H9 (cell line): ENCODE results near the gene SAA4. TPM values are rescaled to one million over a fixed set of nuclear protein-coding genes. Genes with fewer than 3 reads are reported as not detected.

Experiments used
- DNase-seq: peaks from one replicate; pipeline ENCODE4 v3.0.0-alpha.2; 2017
- H2AFZ ChIP-seq: one replicate; pipeline ENCODE4 v1.6.1; 2013; ENCODE audit warnings: mild to moderate bottlenecking, low read length, control low read depth, moderate library complexity
- H2AK5ac ChIP-seq: 2 replicates; pipeline ENCODE4 v1.6.1; 2013; ENCODE audit warnings: low read length, control low read depth, mixed read lengths; ENCODE audit not compliant: insufficient read length
- H2BK120ac ChIP-seq: one replicate; pipeline ENCODE4 v1.6.1; 2013; ENCODE audit warnings: low read depth, mild to moderate bottlenecking, low read length, control low read depth, inconsistent platforms; ENCODE audit not compliant: poor library complexity, severe bottlenecking
- H2BK12ac ChIP-seq: 2 replicates; pipeline ENCODE4 v1.6.1; 2013; ENCODE audit warnings: low read length, control low read depth, mixed read lengths, low read depth; ENCODE audit not compliant: insufficient read length
- H2BK15ac ChIP-seq: 2 replicates; pipeline ENCODE4 v1.6.1; 2013; ENCODE audit warnings: low read depth, low read length, control low read depth
- H2BK20ac ChIP-seq: one replicate; pipeline ENCODE4 v1.6.1; 2013; ENCODE audit warnings: low read depth, mild to moderate bottlenecking, low read length, control low read depth, inconsistent platforms; ENCODE audit not compliant: poor library complexity, severe bottlenecking
- H2BK5ac ChIP-seq: 2 replicates; pipeline ENCODE4 v1.6.1; 2013; ENCODE audit warnings: low read length, control low read depth, mixed read lengths; ENCODE audit not compliant: insufficient read length
- H3K14ac ChIP-seq: 2 replicates; pipeline ENCODE4 v1.6.1; 2013; ENCODE audit warnings: low read length, control low read depth; ENCODE audit not compliant: insufficient read depth
- H3K18ac ChIP-seq: 2 replicates; pipeline ENCODE4 v1.6.1; 2013; ENCODE audit warnings: low read depth, mild to moderate bottlenecking, mixed read lengths, low read length, control low read depth; ENCODE audit not compliant: insufficient read length
- H3K23ac ChIP-seq: 2 replicates; pipeline ENCODE4 v1.6.1; 2013; ENCODE audit warnings: low read length, control low read depth, mixed read lengths, low read depth; ENCODE audit not compliant: insufficient read length
- H3K23me2 ChIP-seq: 2 replicates; pipeline ENCODE4 v1.6.1; 2013; ENCODE audit warnings: low read depth, mild to moderate bottlenecking, mixed read lengths, low read length, control low read depth; ENCODE audit not compliant: insufficient read length, poor library complexity, severe bottlenecking
- H3K27ac ChIP-seq: 2 replicates; pipeline ENCODE4 v1.5.1; 2013; ENCODE audit warnings: low read length, control low read depth, mixed read lengths, low read depth; ENCODE audit not compliant: insufficient read length
- H3K27me3 ChIP-seq: 2 replicates; pipeline ENCODE4 v1.6.1; 2013; ENCODE audit warnings: low read length, control low read depth, inconsistent platforms; ENCODE audit not compliant: insufficient read depth
- H3K4ac ChIP-seq: 2 replicates; pipeline ENCODE4 v1.6.1; 2013; ENCODE audit warnings: low read depth, mild to moderate bottlenecking, control low read depth, inconsistent platforms, low read length, moderate library complexity
- H3K4me1 ChIP-seq: 2 replicates; pipeline ENCODE4 v1.6.1; 2013; ENCODE audit warnings: low read length, control low read depth, inconsistent platforms; ENCODE audit not compliant: insufficient read depth
- H3K4me2 ChIP-seq: 2 replicates; pipeline ENCODE4 v1.6.1; 2013; ENCODE audit warnings: low read length, control low read depth, mixed read lengths; ENCODE audit not compliant: insufficient read length, insufficient read depth
- H3K56ac ChIP-seq: 2 replicates; pipeline ENCODE4 v1.6.1; 2013; ENCODE audit warnings: low read depth, mild to moderate bottlenecking, mixed read lengths, low read length, control low read depth; ENCODE audit not compliant: insufficient read length
- H3K79me1 ChIP-seq: 2 replicates; pipeline ENCODE4 v1.6.1; 2013; ENCODE audit warnings: low read depth, mild to moderate bottlenecking, moderate library complexity, low read length, control low read depth, inconsistent platforms; ENCODE audit not compliant: insufficient read depth, poor library complexity, severe bottlenecking
- H3K79me2 ChIP-seq: 2 replicates; pipeline ENCODE4 v1.6.1; 2013; ENCODE audit warnings: low read length, control low read depth, inconsistent platforms; ENCODE audit not compliant: insufficient read depth
- H3K9ac ChIP-seq: 2 replicates; pipeline ENCODE4 v1.6.1; 2013; ENCODE audit warnings: low read length, control low read depth, mixed read lengths; ENCODE audit not compliant: insufficient read length; ENCODE audit errors: extremely low read depth
- H3K9me3 ChIP-seq: one replicate; pipeline ENCODE4 v1.6.1; 2013; ENCODE audit warnings: low read depth, low read length, inconsistent platforms; ENCODE audit not compliant: control insufficient read depth
- H3T11ph ChIP-seq: one replicate; pipeline ENCODE4 v1.6.1; 2013; ENCODE audit warnings: mild to moderate bottlenecking, low read length, control low read depth, inconsistent platforms
- H4K20me1 ChIP-seq: one replicate; pipeline ENCODE4 v1.6.1; 2013; ENCODE audit not compliant: control insufficient read depth, insufficient read length, insufficient read depth
- H4K5ac ChIP-seq: 2 replicates; pipeline ENCODE4 v1.6.1; 2013; ENCODE audit warnings: low read depth, mild to moderate bottlenecking, mixed read lengths, low read length, control low read depth; ENCODE audit not compliant: insufficient read length
- H4K8ac ChIP-seq: replicated peaks from 2 replicates; pipeline ENCODE4 v1.6.1; 2013; ENCODE audit warnings: low read length, control low read depth, mixed read lengths, low read depth; ENCODE audit not compliant: insufficient read length
- H4K91ac ChIP-seq: 2 replicates; pipeline ENCODE4 v1.6.1; 2013; ENCODE audit warnings: low read depth, mild to moderate bottlenecking, moderate library complexity, mixed read lengths, low read length, control low read depth; ENCODE audit not compliant: insufficient read length
- H3K27ac Mint-ChIP-seq, 3 experiments: 2 replicates in 2 of 3; 3 replicates in 1 of 3; pipeline ENCODE4 v1.8.0; 2020 to 2021; ENCODE audit warnings: mixed read lengths in 3 of 3, mild to moderate bottlenecking in 1 of 3, moderate library complexity in 1 of 3
- H3K27me3 Mint-ChIP-seq: 2 replicates; pipeline ENCODE4 v1.8.0; 2021; ENCODE audit warnings: low read depth, mild to moderate bottlenecking, moderate library complexity, mixed read lengths
- H3K36me3 Mint-ChIP-seq, 3 experiments: 2 replicates in 2 of 3; 3 replicates in 1 of 3; pipeline ENCODE4 v1.8.0; 2020 to 2021; ENCODE audit warnings: low read depth in 3 of 3, mixed read lengths in 3 of 3; ENCODE audit not compliant: insufficient read depth in 1 of 3
- H3K4me1 Mint-ChIP-seq, 2 experiments: 2 replicates each; pipeline ENCODE4 v1.8.0; 2020; ENCODE audit warnings: mixed read lengths in 2 of 2
- H3K4me3 Mint-ChIP-seq, 2 experiments: 2 replicates in 1 of 2; 3 replicates in 1 of 2; pipeline ENCODE4 v1.8.0; 2020 to 2021; ENCODE audit warnings: mild to moderate bottlenecking in 2 of 2, mixed read lengths in 2 of 2, moderate library complexity in 1 of 2
- H3K9me3 Mint-ChIP-seq, 2 experiments: 2 replicates in 1 of 2; 3 replicates in 1 of 2; pipeline ENCODE4 v1.8.0; 2020; ENCODE audit warnings: mild to moderate bottlenecking in 2 of 2, mixed read lengths in 2 of 2, moderate library complexity in 1 of 2
- CTCF ChIP-seq: fragments of 200-600 bp; sonication (generic); conservative IDR thresholded peaks from 3 replicates; pipeline ENCODE4 v1.8.0; 2021; ENCODE audit warnings: antibody characterized with exemption, mild to moderate bottlenecking
- WGBS: extraction: QIAGEN DNeasy Blood & Tissue Kit; methylation state at CpG from one replicate; pipeline ENCODE4 v1.1.7; 2013; ENCODE audit warnings: missing lambda C conversion rate, low lambda C conversion rate, mixed read lengths; ENCODE audit not compliant: insufficient read length; ENCODE audit errors: extremely low coverage; 5-methylcytosine and 5-hydroxymethylcytosine counted together
- total RNA-seq: library from RNA; stranded (reverse); gene quantifications from 2 replicates; pipeline ENCODE4 v1.2.1, GENCODE V29; 2021

The SAA4 gene
- total RNA-seq, 1 experiment from 2014 or later, result not detected

GRCh38 chr11:18280438-18281045 is 43.9 kb upstream of the SAA4 start:
- no peak overlapping the region for H3K27ac ChIP-seq

More at GRCh38 chr11:18280438-18281045, 43.9 kb upstream of the SAA4 start:
- Histone ChIP-seq H4K91ac (no peak overlapping the region), H2BK20ac (no peak overlapping the region), H2BK5ac (no peak overlapping the region), H4K5ac (no peak overlapping the region), H3K4ac (no peak overlapping the region), H3K18ac (no peak overlapping the region), H3K27me3 (no peaks in the 10 kb centered on the region), H2AK5ac (no peak overlapping the region), H3K4me1 (no peaks in the 10 kb centered on the region), H2AFZ (no peak overlapping the region), H3K4me2 (no peak overlapping the region), H2BK15ac (no peak overlapping the region), H4K8ac (no peak overlapping the region), H3K79me2 (no peaks in the 10 kb centered on the region), H3K79me1 (no peaks in the 10 kb centered on the region), H3K23ac (no peak overlapping the region), H4K20me1 (no peaks in the 10 kb centered on the region), H3K14ac (no peak overlapping the region), H3T11ph (no peak overlapping the region), H3K9ac (no peak overlapping the region), H3K9me3 (no peaks in the 10 kb centered on the region), H3K23me2 (no peaks in the 10 kb centered on the region), H3K56ac (no peak overlapping the region), H2BK120ac (no peak overlapping the region), H2BK12ac (no peak overlapping the region)
- Mint-ChIP-seq H3K27ac (no peak overlapping the region), H3K27me3 (no peaks in the 10 kb centered on the region), H3K36me3 (peaks cover 32 to 60% (median 57%) of the 10 kb centered on the region in 3 experiments; a peak in 6 of 7 replicates), H3K4me3 (no peak overlapping the region), H3K4me1 (no peaks in the 10 kb centered on the region), H3K9me3 (peaks cover 2 to 3% of the 10 kb centered on the region in 2 experiments; a peak in 2 of 5 replicates)
- WGBS, result no CpG with 5 or more reads among the region's 4 CpGs
- TF ChIP-seq CTCF, result no peak
- no peak for DNase-seq
